Measurements from ENCODE around the gene ZYG11A.

The ZYG11A gene

DNA sequence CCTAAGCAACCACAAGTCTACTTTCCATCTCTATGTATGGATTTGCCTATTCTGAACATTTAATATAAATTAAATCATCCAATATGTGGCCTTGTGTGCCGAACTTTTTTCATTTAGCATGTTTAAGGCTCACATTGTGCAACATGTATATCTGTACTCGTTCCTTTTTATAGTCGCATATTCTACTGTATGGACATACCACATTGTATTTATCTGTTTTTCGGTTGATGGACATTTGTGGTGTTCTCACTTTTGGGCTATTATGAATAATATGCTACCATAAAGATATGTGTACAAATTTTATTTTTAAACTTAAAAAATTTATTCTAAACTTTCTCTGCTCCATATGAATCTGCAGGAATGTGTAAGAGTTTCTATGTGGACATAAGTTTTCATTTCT lies 13.0 kb downstream of the ZYG11A start (continued):
- TF ChIP-seq, protein P1, sequence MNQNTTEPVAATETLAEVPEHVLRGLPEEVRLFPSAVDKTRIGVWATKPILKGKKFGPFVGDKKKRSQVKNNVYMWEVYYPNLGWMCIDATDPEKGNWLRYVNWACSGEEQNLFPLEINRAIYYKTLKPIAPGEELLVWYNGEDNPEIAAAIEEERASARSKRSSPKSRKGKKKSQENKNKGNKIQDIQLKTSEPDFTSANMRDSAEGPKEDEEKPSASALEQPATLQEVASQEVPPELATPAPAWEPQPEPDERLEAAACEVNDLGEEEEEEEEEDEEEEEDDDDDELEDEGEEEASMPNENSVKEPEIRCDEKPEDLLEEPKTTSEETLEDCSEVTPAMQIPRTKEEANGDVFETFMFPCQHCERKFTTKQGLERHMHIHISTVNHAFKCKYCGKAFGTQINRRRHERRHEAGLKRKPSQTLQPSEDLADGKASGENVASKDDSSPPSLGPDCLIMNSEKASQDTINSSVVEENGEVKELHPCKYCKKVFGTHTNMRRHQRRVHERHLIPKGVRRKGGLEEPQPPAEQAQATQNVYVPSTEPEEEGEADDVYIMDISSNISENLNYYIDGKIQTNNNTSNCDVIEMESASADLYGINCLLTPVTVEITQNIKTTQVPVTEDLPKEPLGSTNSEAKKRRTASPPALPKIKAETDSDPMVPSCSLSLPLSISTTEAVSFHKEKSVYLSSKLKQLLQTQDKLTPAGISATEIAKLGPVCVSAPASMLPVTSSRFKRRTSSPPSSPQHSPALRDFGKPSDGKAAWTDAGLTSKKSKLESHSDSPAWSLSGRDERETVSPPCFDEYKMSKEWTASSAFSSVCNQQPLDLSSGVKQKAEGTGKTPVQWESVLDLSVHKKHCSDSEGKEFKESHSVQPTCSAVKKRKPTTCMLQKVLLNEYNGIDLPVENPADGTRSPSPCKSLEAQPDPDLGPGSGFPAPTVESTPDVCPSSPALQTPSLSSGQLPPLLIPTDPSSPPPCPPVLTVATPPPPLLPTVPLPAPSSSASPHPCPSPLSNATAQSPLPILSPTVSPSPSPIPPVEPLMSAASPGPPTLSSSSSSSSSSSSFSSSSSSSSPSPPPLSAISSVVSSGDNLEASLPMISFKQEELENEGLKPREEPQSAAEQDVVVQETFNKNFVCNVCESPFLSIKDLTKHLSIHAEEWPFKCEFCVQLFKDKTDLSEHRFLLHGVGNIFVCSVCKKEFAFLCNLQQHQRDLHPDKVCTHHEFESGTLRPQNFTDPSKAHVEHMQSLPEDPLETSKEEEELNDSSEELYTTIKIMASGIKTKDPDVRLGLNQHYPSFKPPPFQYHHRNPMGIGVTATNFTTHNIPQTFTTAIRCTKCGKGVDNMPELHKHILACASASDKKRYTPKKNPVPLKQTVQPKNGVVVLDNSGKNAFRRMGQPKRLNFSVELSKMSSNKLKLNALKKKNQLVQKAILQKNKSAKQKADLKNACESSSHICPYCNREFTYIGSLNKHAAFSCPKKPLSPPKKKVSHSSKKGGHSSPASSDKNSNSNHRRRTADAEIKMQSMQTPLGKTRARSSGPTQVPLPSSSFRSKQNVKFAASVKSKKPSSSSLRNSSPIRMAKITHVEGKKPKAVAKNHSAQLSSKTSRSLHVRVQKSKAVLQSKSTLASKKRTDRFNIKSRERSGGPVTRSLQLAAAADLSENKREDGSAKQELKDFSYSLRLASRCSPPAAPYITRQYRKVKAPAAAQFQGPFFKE (tag by site-specific recombination; IDR thresholded peaks at IDR 0.05; ENCODE audit: borderline replicate concordance), result no peak
- TF ChIP-seq ZNF670 (tag by site-specific recombination; IDR thresholded peaks at IDR 0.05; ENCODE audit: low read depth), result no peak

DNA sequence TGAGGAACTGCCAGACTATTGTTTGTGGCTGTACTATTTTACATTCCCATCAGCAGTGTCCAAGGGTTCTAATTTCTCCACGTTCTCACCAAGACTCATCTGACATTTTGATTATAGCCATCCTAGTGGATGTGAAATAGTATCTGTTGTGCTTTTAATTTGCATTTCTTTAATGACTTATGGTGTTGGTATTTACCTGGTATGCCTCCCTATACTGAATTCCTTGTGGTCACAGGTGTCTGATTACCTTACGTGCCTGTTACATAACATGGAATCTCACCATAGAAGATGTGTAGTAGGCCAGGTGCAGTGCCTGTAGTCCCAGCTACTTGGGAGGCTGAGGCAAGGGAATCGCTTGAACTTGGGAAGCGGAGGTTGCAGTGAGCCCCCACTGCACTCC lies 13.5 kb downstream of the ZYG11A start:
- TF ChIP-seq, protein P2, sequence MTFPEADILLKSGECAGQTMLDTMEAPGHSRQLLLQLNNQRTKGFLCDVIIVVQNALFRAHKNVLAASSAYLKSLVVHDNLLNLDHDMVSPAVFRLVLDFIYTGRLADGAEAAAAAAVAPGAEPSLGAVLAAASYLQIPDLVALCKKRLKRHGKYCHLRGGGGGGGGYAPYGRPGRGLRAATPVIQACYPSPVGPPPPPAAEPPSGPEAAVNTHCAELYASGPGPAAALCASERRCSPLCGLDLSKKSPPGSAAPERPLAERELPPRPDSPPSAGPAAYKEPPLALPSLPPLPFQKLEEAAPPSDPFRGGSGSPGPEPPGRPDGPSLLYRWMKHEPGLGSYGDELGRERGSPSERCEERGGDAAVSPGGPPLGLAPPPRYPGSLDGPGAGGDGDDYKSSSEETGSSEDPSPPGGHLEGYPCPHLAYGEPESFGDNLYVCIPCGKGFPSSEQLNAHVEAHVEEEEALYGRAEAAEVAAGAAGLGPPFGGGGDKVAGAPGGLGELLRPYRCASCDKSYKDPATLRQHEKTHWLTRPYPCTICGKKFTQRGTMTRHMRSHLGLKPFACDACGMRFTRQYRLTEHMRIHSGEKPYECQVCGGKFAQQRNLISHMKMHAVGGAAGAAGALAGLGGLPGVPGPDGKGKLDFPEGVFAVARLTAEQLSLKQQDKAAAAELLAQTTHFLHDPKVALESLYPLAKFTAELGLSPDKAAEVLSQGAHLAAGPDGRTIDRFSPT (tag by site-specific recombination; IDR thresholded peaks at IDR 0.05), result no peak
- TF ChIP-seq, protein P3, sequence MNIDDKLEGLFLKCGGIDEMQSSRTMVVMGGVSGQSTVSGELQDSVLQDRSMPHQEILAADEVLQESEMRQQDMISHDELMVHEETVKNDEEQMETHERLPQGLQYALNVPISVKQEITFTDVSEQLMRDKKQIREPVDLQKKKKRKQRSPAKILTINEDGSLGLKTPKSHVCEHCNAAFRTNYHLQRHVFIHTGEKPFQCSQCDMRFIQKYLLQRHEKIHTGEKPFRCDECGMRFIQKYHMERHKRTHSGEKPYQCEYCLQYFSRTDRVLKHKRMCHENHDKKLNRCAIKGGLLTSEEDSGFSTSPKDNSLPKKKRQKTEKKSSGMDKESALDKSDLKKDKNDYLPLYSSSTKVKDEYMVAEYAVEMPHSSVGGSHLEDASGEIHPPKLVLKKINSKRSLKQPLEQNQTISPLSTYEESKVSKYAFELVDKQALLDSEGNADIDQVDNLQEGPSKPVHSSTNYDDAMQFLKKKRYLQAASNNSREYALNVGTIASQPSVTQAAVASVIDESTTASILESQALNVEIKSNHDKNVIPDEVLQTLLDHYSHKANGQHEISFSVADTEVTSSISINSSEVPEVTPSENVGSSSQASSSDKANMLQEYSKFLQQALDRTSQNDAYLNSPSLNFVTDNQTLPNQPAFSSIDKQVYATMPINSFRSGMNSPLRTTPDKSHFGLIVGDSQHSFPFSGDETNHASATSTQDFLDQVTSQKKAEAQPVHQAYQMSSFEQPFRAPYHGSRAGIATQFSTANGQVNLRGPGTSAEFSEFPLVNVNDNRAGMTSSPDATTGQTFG (tag by site-specific recombination; IDR thresholded peaks at IDR 0.05; ENCODE audit: borderline replicate concordance), result no peak
- TF ChIP-seq, protein P4, sequence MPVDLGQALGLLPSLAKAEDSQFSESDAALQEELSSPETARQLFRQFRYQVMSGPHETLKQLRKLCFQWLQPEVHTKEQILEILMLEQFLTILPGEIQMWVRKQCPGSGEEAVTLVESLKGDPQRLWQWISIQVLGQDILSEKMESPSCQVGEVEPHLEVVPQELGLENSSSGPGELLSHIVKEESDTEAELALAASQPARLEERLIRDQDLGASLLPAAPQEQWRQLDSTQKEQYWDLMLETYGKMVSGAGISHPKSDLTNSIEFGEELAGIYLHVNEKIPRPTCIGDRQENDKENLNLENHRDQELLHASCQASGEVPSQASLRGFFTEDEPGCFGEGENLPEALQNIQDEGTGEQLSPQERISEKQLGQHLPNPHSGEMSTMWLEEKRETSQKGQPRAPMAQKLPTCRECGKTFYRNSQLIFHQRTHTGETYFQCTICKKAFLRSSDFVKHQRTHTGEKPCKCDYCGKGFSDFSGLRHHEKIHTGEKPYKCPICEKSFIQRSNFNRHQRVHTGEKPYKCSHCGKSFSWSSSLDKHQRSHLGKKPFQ (tag by site-specific recombination; IDR thresholded peaks at IDR 0.05), result no peak
- TF ChIP-seq, protein P5, sequence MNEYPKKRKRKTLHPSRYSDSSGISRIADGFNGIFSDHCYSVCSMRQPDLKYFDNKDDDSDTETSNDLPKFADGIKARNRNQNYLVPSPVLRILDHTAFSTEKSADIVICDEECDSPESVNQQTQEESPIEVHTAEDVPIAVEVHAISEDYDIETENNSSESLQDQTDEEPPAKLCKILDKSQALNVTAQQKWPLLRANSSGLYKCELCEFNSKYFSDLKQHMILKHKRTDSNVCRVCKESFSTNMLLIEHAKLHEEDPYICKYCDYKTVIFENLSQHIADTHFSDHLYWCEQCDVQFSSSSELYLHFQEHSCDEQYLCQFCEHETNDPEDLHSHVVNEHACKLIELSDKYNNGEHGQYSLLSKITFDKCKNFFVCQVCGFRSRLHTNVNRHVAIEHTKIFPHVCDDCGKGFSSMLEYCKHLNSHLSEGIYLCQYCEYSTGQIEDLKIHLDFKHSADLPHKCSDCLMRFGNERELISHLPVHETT (tag by site-specific recombination; IDR thresholded peaks at IDR 0.05), result no peak
- TF ChIP-seq ZNF707 (tag by site-specific recombination; IDR thresholded peaks at IDR 0.05), result no peak
- TF ChIP-seq, protein P6, sequence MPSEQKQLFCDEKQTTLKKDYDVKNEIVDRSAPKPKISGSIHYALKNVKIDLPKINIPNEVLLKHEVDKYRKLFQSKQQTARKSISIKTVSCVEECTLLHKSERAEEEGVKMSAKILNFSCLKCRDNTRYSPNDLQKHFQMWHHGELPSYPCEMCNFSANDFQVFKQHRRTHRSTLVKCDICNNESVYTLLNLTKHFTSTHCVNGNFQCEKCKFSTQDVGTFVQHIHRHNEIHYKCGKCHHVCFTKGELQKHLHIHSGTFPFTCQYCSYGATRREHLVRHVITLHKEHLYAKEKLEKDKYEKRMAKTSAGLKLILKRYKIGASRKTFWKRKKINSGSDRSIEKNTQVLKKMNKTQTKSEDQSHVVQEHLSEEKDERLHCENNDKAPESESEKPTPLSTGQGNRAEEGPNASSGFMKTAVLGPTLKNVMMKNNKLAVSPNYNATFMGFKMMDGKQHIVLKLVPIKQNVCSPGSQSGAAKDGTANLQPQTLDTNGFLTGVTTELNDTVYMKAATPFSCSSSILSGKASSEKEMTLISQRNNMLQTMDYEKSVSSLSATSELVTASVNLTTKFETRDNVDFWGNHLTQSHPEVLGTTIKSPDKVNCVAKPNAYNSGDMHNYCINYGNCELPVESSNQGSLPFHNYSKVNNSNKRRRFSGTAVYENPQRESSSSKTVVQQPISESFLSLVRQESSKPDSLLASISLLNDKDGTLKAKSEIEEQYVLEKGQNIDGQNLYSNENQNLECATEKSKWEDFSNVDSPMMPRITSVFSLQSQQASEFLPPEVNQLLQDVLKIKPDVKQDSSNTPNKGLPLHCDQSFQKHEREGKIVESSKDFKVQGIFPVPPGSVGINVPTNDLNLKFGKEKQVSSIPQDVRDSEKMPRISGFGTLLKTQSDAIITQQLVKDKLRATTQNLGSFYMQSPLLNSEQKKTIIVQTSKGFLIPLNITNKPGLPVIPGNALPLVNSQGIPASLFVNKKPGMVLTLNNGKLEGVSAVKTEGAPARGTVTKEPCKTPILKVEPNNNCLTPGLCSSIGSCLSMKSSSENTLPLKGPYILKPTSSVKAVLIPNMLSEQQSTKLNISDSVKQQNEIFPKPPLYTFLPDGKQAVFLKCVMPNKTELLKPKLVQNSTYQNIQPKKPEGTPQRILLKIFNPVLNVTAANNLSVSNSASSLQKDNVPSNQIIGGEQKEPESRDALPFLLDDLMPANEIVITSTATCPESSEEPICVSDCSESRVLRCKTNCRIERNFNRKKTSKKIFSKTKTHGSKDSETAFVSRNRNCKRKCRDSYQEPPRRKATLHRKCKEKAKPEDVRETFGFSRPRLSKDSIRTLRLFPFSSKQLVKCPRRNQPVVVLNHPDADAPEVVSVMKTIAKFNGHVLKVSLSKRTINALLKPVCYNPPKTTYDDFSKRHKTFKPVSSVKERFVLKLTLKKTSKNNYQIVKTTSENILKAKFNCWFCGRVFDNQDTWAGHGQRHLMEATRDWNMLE (tag by site-specific recombination; conservative IDR thresholded peaks at IDR 0.05; ENCODE audit: low read depth), result no peak
- TF ChIP-seq ZNF19 (tag by site-specific recombination; IDR thresholded peaks at IDR 0.05; ENCODE audit: low read depth), result no peak
- Histone ChIP-seq H3K4me1 (ENCODE audit: control insufficient read depth, insufficient read depth, low read length) (no peaks in the 10 kb centered on the region), H3K27ac (ENCODE audit: extremely low read depth, low read depth, low read length) (no peak overlapping the region), H3K9me3 (ENCODE audit: control insufficient read depth, insufficient read depth, low read depth, low read length) (no peaks in the 10 kb centered on the region), H3K36me3 (ENCODE audit: control insufficient read depth in 2 of 2, insufficient read depth in 1 of 2, low read length in 2 of 2) (peaks cover 11 to 43% of the 10 kb centered on the region in 2 experiments; a peak in 2 of 3 replicates), H3K4me3 (ENCODE audit: low read depth, low read length) (no peak overlapping the region)
- POLR2A ChIA-PET, result interaction anchor here (1.9 kb wide), 1 partner anchor 13 kb away, joined by 8 read pairs; the partner anchor contains the start of gene ZYG11A
- CTCF ChIA-PET, result no interaction called here
